ENCODE results near the gene SMARCD3. TPM values are rescaled to one million over a fixed set of nuclear protein-coding genes. Genes with fewer than 3 reads are reported as not detected.

SMARCD3 gene
- total and polyA plus RNA-seq, 4 donors: 1.8 to 5.6 (median 2.1) TPM

DNA sequence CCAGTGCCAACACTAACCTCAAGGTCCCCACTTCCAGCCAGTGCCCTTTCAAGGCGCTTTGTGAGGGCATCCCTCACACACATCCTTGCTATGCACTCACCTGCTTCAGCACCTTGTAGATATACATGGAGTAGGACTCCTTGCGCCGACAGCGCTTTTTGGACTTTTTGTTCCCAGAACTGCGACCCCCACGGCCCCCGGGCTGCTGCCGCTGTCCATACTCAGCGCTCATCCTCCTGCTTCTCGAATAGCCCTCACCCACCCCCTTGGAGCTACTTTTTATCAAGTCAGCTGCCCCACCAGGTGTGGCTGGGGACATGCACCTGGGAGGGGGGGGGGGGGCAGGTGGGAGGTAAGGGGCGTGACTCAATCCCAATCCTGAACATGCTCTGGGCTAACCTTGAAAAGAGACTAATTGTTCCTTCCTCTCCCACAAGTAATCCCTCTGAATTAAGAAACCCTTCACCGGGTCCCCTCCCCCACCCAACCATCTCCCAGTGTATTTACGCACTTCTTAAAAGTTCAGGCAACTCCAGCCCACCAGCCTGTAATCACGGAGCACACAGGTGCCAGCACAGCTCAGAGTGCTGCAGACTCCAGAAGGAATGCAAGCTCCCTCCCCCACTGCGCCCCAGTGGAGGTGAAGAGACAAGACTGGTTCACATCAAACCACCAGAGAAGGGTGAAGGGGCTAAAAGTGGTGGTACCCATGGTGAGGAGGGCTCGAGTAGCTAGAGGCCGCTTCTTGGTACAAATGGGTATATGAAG is 38.2 kb downstream of the SMARCD3 start, which contains the start of gene H2BK1:
TSS of gene H2BK1 (minus strand) at position 402 of the 768 bp plus-strand sequence. CDS start at position 232, 170 bp downstream.
- no peak for DNase-seq (ENCODE audit: low spot score)
- Histone ChIP-seq H3K27me3 (ENCODE audit: control insufficient read depth in 4 of 4, insufficient read depth in 4 of 4, low read length in 3 of 4) (peaks cover 0 to 6% (median 0%) of the 10 kb centered on the region in 4 donors), H3K9me3 (ENCODE audit: control insufficient read depth in 4 of 4, low read length in 3 of 4) (no peaks in the 10 kb centered on the region), H3K27ac (ENCODE audit: low read depth in 1 of 2, low read length in 2 of 2) (no peak within 1 kb of the TSS), H3K36me3 (ENCODE audit: control insufficient read depth in 4 of 4, insufficient read depth in 3 of 4, low read depth in 1 of 4, low read length in 3 of 4) (peaks cover 10 to 27% (median 19%) of the 10 kb centered on the region in 4 donors), H3K9ac (ENCODE audit: low read depth in 1 of 2, low read length in 2 of 2) (no peak within 1 kb of the TSS), H3K4me3 (ENCODE audit: low read depth in 1 of 3, low read length in 3 of 3) (no peak within 1 kb of the TSS), H3K4me1 (ENCODE audit: control insufficient read depth in 4 of 4, insufficient read depth in 4 of 4, low read length in 3 of 4) (no peaks in the 10 kb centered on the region)
- TF ChIP-seq, protein P1, sequence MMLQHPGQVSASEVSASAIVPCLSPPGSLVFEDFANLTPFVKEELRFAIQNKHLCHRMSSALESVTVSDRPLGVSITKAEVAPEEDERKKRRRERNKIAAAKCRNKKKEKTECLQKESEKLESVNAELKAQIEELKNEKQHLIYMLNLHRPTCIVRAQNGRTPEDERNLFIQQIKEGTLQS (IDR thresholded peaks at IDR 0.05): no peak
- TF ChIP-seq RXRA (IDR thresholded peaks at IDR 0.05) (no peak), RAD21 (IDR thresholded peaks at IDR 0.05) (no peak)
- TF ChIP-seq, protein P2, sequence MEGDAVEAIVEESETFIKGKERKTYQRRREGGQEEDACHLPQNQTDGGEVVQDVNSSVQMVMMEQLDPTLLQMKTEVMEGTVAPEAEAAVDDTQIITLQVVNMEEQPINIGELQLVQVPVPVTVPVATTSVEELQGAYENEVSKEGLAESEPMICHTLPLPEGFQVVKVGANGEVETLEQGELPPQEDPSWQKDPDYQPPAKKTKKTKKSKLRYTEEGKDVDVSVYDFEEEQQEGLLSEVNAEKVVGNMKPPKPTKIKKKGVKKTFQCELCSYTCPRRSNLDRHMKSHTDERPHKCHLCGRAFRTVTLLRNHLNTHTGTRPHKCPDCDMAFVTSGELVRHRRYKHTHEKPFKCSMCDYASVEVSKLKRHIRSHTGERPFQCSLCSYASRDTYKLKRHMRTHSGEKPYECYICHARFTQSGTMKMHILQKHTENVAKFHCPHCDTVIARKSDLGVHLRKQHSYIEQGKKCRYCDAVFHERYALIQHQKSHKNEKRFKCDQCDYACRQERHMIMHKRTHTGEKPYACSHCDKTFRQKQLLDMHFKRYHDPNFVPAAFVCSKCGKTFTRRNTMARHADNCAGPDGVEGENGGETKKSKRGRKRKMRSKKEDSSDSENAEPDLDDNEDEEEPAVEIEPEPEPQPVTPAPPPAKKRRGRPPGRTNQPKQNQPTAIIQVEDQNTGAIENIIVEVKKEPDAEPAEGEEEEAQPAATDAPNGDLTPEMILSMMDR (IDR thresholded peaks at IDR 0.05; ENCODE audit: low read depth, low read length, missing input control): no peak
- WGBS: 84% methylated on average over 17 of the region's 17 CpGs

DNA sequence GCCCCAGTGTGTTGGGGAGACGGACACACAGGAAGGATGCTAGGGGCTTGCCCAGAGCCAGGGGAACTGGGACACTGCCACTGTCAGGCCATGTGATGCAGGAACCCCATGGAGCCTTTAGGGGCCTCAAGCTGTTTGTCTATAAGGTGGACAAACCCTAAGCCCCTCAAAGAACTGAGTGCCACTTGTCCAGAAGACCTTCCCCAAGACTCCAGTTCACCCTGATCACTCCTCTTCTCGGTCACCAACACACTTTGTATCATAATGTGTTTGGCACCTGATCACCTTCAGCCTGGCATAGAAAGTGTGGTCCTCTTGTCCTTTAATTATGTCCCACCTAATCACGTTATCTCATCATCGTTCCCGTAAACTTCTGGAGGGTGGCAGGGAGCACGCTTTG is 38.9 kb downstream of the SMARCD3 start:
- H3K36me3 ChIP-seq (ENCODE audit: control insufficient read depth in 4 of 4, insufficient read depth in 3 of 4, low read depth in 1 of 4, low read length in 3 of 4): peaks cover 5 to 20% (median 13%) of the 10 kb centered on the region in 4 donors
- no peak overlapping the region for H3K4me3 ChIP-seq (ENCODE audit: low read depth in 1 of 3, low read length in 3 of 3)
- peaks cover 0 to 6% (median 0%) of the 10 kb centered on the region in 4 donors for H3K27me3 ChIP-seq (ENCODE audit: control insufficient read depth in 4 of 4, insufficient read depth in 4 of 4, low read length in 3 of 4)
- H3K9me3 ChIP-seq (ENCODE audit: control insufficient read depth in 4 of 4, low read length in 3 of 4): no peaks in the 10 kb centered on the region
- no peak overlapping the region for H3K9ac ChIP-seq (ENCODE audit: low read depth in 1 of 2, low read length in 2 of 2)
- no peak for TF ChIP-seq YY1 (IDR thresholded peaks at IDR 0.05)
- TF ChIP-seq TAF1 (conservative IDR thresholded peaks at IDR 0.05): no peak
- TF ChIP-seq RAD21 (IDR thresholded peaks at IDR 0.05): no peak
- TF ChIP-seq HNF4A (conservative IDR thresholded peaks at IDR 0.05): no peak
- no peak for TF ChIP-seq HNF4G (IDR thresholded peaks at IDR 0.05)
- TF ChIP-seq FOXA1 (IDR thresholded peaks at IDR 0.05): no peak
- TF ChIP-seq, protein P1 (IDR thresholded peaks at IDR 0.05): no peak
- TF ChIP-seq NR2F2 (IDR thresholded peaks at IDR 0.05): no peak
- TF ChIP-seq, protein P2 (IDR thresholded peaks at IDR 0.05; ENCODE audit: low read depth, low read length, missing input control): no peak
- TF ChIP-seq, protein P3, sequence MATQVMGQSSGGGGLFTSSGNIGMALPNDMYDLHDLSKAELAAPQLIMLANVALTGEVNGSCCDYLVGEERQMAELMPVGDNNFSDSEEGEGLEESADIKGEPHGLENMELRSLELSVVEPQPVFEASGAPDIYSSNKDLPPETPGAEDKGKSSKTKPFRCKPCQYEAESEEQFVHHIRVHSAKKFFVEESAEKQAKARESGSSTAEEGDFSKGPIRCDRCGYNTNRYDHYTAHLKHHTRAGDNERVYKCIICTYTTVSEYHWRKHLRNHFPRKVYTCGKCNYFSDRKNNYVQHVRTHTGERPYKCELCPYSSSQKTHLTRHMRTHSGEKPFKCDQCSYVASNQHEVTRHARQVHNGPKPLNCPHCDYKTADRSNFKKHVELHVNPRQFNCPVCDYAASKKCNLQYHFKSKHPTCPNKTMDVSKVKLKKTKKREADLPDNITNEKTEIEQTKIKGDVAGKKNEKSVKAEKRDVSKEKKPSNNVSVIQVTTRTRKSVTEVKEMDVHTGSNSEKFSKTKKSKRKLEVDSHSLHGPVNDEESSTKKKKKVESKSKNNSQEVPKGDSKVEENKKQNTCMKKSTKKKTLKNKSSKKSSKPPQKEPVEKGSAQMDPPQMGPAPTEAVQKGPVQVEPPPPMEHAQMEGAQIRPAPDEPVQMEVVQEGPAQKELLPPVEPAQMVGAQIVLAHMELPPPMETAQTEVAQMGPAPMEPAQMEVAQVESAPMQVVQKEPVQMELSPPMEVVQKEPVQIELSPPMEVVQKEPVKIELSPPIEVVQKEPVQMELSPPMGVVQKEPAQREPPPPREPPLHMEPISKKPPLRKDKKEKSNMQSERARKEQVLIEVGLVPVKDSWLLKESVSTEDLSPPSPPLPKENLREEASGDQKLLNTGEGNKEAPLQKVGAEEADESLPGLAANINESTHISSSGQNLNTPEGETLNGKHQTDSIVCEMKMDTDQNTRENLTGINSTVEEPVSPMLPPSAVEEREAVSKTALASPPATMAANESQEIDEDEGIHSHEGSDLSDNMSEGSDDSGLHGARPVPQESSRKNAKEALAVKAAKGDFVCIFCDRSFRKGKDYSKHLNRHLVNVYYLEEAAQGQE (IDR thresholded peaks at IDR 0.05): no peak
- no peak for DNase-seq (ENCODE audit: low spot score)
- WGBS: 89% methylated on average over 6 of the region's 6 CpGs
- no peak overlapping the region for H3K27ac ChIP-seq (ENCODE audit: low read depth in 1 of 2, low read length in 2 of 2)
- no peaks in the 10 kb centered on the region for H3K4me1 ChIP-seq (ENCODE audit: control insufficient read depth in 4 of 4, insufficient read depth in 4 of 4, low read length in 3 of 4)
